ENCODE results near the gene ZNF653.
"Not testable (repeated sequence)": the region's sequence is repeated elsewhere in the genome, so short reads cannot be mapped to it uniquely, and the experiment has no call there.

The ZNF653 gene

DNA sequence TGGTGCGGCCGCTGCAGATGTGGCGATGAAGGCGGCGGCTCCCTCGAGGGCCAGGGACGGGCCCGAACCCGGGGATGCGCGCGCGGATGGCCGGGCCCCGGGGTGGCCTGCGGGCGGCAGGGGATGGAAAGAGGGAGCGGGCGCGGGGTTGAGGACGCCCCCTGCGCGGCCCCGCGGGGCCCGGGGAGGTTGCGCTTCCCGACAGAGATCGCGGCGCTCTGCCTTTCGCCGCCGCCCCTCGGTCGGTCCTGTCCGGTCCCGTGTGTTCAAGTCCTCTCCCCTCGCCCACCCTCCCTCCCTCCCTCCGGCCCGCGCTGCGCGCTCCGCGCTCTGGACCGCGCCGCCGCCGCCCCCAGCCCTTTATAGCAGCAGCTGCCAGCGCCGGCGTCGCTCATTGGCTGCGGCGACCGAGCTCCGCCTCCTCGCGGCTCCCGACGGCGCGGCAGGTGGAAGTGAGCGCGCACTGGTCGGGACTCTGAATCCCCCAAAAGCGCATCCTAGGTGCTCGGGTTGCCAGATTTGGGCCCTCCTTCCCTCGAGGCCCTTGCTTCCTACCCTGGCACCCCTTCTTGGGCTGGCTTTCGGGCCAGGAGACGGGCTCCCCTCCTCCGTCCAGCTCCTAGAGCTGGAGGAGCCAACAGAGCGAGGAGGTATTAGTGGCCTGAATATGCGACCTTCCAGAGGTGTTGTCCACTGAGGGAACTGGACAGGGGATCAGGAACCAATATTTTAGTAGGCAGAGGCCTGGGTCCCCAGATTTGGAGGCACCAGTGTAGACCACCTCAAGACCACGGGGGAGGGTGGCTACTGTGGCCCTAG lies 24.7 kb downstream of the ZNF653 start, which contains the start of gene ELAVL3:
Gene ELAVL3 (minus strand): TSS at position 332 of the 819 bp plus-strand sequence. CDS start 438 bp downstream, outside the sequence.
- peak; percentile 48 for DNase-seq

DNA sequence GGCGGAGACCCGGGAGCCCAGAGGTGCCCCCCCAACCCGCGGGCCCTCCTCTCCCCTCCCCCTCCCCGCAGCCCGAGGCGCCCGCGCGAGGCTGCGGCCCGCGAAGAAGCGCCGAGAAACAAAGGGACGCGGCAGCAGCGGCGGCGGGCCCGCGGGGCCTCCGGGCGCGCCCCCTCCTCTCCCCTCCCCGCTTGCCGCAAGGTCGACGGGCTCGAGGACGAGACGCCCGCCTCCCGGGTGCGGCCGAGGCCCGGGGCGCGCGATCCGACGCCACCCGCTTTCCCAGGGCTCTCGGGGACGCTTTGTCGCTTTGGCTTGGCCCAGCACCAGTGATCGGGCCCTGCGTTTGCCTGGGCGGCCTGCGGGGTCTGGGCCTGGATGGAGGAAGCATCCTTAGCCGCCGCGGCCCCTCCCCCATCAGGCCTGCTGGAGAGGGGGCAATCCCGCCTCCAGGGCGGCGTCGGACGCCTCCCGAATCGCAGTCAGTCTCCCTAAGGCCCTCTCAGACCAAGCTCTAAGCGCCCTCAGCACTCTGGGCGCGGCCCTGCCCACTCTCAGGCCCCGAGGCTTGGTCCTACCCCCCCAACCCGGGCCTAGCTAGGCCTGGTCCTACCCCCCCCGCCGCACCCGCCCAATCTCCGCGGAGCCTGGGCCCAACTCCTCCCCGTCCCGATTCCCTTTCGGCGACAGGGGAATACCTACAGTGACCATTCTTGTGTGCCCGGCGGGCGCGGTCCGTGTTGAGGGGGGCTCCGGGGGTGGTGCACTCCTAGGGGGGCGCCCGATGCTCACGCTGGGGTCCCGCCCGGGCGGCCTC lies 25.5 kb downstream of the ZNF653 start:
- peak; percentile 22 for DNase-seq

DNA sequence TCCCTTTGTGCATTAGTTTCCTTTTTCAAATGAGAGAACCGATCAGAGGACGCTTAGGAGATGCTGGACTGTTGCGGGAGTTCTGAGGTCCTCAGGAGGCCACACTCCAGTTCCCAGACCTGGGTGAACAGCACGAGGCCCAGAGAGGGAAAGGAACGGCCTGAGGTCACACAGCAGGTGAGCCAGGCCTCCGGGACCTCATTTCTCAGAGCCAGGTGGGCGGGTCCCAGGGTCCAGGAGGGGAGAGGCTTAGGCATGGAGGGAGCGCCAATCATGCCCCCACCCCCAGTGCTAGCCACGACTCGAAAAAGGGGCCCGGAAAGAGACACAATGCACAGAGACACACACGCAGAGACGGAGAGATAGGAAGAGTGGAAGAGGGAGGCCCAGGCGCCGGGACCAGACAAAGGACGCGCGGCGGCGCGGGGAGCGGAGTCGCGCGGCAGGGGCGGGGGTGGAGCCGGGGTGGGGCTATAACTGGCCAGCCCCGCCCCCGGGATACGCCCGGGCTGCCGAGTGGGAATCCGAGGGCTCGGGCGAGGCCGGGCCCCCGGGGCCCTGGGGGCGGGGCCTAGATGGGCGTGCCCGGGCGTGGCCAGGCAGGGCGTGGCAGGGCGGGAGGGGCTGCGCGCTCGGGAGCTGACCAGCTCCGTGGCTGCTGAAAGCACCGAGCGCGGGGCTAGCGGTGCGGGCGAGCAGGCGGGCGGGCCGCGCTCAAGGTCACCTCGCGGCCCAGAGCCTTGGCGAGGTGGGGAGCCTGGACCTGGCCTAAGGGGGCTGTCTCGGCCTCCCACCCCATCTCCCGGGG lies 26.3 kb downstream of the ZNF653 start:
- peak; percentile 86 for DNase-seq

DNA sequence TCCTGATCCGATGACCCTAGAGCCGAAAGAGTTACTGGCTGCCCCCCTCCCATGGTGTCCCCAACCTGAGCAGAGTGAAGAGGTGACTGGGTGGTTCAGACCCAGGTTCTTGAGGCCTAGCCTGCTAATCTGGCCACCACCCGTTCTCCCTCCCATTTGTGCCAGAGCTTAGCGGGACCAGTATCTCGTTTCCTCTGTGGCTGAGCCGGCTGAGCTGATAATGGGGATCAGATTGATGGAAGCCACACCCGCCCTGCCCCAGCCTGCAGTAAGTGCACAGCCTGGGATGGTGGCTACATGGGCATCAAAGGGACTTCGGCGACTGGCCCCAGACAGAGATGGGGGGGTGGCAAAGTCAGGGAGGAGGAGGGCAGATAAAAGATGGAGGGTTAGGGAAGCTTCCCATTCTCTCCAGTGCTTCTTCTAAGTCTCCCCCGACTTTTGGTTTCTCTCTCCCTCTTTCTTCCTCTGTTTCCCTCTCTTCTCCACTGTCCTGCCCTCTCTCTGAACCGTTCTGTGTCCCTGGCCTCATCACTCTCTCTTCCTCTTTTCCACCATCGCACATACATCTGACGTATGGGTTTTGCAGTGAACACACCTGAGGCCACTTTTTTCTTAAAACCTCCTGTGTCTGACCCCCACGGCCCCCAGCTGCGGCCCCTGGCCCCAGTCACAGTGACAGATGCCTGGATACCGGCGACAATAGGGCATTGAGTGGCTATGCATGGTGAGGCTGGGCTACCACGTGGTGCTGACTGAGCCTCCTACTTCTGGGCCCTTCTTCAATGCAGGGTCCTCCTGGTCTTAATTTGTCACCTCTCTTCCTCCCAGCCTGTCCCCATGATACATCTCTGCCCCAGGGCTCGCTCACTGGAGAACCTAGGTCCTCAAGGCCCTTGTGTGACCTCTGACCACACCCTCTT lies 27.2 kb downstream of the ZNF653 start:
- no peak for DNase-seq

DNA sequence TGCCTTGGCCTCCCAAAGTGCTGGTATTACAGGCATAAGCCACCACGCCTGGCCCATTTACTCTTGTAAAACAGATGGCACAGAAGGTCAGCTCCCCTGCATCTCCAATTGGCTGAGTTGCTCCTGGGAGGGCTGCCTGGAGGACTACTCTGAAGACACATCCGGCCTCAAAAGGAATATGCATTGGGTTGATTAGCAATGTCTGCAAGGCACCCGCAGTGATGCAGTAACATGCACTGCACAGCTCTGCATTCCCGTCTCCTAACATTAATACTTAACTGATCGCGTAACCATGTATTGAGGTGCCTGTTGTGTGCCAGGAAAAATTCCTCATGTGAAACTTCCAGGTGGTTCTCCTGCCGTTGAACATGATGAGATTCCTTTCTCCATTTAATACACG lies 29.8 kb downstream of the ZNF653 start:
- no peak for DNase-seq

DNA sequence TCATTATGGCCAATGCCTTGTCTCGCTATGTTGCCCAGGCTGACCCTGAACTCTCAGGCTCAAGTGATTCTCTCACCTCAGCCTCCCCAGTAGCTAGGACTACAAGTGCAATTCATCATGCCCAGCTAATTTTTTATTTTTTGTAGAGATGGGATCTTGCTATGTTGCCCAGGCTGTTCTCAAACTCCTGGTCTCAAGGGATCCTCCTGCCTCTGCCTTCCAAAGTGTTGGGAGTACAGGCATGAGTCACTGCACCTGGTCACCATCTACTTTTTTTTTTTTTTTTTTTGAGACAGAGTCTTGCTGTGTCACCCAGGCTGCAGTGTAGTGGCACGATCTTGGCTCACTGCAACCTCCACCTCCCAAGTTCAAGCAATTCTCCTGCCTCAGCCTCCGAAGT lies 30.3 kb downstream of the ZNF653 start:
- DNase-seq: not testable (repeated sequence)

DNA sequence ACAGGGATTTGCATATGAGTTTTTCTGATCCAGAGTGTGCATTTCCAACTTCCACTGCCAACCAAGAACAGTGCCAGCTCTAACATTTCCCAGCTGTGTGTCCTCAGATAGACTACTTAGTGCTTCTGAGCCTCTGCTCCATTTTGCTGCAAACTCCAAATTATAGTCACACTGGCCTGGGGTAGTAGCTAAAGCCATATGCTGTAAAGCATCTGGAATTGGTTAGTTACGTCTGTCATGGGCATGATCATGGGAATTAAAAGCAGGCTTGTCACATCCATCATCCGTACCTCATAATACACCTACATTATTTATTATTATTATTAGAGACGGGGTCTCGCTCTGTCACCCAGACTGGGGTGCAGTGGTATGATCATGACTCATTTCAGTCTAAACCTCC lies 31.9 kb downstream of the ZNF653 start:
- no peak for DNase-seq

DNA sequence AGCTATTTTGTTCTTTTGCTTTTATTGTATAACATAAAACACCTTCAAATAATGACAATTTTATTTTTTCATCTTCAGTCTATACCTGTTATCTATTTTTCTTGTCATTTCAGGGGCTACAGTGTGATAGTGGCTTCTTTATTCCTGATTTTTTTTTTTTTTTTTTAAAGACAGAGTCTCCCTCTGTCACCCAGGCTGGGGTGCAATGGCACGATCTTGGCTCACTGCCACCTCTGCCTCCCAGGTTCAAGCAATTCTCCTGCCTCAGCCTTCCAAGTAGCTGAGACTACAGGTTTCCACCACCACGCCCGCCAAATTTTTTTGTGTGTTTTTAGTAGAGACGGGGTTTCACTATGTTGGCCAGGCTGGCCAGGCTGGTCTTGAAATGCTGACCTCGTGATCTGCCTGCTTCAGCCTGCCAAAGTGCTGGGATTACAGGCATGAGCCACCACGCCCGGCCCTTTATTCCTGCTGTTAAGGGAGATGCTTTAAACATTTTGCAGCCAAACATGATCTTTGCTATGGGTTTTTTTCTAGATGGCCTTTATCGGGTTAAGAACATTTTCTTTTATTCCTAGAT lies 37.3 kb downstream of the ZNF653 start:
- DNase-seq: not testable (repeated sequence)

DNA sequence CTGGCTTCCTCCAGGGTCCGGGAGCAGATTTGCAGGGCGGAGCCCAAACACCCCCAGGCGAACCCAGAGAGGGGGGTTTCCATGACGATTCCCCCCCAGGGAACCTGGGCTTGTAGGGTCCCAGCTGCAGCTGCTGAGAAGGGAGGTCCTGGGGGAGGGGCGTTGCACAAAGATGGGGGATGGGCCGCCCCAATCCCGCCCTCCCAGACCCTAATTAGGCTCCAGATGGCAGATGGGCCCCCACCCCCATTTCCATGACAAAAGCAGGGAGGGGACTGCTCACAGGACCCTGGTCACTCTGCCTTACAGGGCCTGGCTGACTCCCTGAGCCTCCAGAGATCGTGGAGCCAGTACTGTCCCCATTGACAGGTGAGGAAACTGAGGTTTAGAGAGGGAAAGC lies 40.0 kb downstream of the ZNF653 start:
- no peak for DNase-seq

DNA sequence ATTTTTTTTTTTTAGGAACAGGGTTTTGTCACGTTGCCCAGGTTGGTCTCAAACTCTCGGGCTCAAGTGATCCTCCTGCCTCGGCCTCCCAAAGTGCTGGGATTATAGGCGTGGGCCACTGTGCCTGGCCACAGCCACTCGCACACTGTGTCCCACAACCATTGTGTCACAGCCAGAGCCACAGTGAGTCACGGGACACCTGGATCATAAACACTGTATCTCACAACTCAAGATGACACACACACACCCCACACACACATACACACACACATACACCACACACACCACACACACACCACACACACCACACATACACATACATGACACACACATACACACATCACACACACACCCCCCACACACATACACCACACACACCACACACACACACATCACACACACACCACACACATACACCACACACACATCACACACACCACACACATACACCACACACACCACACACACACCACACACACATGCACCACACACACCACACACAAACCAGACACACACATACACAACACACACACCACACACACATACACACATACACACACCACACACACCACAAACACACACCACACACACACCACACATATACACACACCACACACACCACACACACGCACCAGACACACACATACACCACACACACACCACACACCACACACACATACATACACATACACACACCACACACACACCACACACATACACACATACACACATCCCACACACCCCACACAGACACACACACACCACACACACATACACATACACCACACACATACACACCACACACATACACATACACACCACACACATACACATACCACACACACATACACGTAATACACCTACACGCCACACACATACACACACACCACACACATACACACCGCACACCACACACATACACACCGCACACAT lies 41.0 kb downstream of the ZNF653 start:
- DNase-seq: no peak

DNA sequence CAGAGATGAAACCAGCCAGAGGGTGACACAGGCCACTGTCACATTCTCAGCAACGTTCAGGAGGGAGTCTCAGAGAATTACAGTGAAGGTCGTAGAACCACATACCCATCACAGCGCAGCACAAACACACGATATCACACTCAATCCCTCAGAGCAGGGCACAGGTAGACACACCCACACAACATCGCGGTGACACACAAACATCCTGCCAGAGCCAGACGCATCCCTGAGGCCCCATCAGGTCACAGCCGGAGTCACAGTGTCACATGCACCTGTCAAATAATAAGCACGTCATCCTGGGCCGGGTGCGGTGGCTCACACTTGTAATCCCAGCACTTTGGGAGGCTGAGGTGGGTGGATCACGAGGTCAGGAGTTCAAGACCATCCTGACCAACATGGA lies 42.2 kb downstream of the ZNF653 start:
- no peak for DNase-seq

DNA sequence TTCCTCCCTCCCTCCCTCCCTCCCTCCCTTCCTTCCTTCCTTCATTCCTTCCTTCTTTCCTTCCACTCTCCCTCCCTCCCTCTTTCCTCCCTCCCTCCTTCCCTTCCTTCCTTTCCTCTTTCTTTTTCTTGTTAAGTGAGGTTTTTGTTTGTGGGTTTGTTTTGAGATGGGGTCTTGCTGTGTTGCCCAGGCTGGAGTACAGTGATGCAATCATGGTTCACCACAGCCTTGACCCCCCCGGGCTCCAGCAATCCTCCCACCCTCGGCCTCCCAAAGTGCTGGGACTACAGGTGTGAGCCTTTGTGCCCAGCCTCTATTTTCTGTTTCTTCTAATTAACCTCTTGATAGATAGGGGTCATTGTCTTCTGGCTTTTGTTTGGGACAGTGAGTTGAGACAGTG lies 44.2 kb downstream of the ZNF653 start:
- DNase-seq: no peak

DNA sequence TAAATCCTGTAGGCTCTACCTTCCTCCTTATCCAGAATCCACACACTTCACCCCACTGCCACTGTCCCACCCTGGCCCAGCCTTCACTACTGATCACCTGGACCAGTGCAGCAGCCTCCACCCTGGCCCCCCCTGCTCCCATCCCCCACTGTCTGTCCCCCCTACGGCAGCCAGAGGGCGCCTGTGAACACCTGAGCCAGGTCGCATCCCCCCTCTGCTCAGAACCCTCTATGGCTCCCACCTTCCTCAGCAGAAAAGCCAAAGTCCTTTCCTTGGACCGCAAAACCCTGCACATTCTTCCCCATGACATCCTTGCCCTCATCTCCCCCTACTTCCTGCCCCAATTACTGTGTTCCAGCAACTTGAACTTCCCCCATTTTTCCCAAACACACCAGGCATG lies 45.4 kb downstream of the ZNF653 start:
- no peak for DNase-seq

DNA sequence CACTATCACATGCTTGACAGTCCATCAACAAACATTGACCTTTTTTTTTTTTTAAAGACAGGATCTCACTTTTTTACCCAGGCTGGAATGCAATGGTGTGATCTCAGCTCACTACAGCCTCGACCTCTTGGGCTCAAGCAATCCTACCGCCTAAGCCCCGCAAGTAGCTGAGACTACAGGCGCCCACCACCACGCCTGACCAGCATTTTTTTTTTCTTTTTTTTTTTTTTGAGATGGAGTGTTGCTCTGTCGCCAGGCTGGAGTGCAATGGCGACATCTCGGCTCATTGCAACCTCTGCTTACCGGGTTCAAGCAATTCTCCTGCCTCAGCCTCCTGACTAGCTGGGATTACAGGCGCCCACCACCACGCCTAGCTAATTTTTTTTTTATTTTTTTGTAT lies 46.7 kb downstream of the ZNF653 start:
- not testable (repeated sequence) for DNase-seq

DNA sequence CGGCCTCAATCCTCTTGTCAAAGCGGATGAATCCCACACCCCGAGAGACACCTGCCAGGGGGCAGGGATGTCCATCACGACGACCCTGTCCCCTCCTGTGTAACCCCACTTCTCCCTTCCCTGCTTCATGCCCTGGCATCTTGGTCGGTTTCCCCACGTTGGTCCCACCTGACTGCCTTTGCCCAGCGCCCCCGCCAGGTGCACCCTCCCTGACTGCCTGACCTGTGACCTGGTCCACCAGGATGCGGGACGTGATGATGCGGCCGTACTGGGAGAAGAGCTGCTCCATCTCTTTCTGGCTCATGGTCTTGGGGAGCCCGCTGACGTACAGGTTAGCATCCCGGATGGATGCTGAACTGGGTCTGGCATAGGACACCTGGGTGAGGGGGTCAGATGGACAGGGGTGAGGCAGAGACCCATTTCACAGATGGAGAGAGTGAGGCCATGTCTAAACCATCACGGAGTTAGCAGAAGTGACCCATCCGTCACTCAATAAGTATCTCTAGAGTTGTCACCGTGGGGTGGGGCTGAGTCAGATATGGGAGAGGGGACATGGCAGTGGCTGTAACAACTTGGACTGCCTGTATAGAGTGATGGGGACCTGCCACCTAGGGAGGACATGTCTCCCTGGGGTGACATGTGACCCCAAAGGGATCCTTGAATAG lies 47.3 kb downstream of the ZNF653 start:
- no peak for DNase-seq

DNA sequence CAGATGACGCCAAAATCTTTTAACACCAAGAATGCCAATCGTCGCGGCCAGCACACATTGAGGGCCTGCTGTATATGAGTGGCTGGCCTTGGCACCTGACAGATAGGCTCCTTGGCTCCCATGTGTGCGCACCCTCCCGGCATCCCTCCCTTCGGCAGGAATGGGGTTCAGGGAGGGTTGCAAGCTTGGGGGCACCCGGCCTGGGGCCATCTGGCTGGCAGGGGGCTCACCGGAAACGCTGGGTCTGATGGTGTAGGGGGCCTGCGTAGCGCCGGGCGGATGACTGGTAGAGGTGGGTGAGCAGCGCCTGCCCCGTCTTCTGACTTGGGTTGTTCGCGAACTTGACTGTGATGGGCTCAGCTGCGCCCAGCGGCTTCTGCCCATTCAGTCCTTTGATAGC lies 47.8 kb downstream of the ZNF653 start:
- no peak for DNase-seq

DNA sequence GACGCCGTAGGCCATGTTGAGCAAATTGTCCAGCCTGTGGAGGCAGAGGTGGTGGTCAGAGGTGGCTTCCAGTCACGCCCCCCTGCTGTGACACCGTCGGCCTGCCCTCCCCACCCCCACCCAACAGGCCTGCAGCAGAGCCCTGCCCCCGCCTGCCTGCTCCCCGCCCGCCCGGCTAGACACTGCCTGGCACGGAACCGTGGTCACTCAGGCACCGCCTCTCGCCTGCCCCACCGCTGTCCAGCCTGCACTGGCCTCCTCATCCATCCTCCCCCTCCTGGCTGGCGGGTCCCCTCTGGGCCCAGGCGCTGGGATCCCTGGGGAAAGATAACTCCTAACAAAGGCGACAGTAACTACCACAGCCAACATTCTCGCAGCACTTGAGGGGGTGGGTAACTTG lies 48.5 kb downstream of the ZNF653 start:
- no peak for DNase-seq

DNA sequence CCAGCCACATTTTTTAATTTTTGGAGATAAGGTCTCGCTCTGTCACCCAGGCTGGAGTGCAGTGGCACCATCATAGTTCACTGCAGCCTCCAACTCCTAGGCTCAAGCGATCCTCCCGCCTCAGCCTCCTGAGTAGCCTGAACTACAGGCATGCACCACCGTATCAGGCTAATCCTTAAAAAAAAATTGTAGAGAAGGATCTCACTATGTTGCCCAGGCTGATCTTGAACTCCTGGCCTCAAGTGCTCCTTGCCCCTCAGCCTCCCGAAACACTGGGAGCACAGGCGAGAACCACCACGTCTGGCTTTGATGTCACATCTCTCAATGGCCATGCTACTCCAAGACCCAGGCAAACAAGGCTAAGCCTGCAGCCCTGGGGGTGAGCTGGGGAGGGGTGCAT lies 49.0 kb downstream of the ZNF653 start:
- DNase-seq: no peak

DNA sequence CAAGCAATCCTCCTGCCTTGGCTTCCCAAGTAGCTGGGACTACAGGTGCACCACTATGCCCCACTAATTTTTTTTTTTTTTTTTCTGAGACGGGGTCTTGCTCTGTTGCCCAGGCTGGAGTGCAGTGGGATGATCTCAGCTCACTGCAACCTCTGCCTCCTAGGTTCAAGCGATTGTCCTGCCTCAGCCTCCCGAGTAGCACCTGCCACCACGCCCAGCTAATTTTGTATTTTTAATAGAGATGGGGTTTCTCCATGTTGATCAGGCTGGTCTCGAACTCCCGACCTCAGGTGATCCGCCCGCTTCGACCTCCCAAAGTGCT lies 50.4 kb downstream of the ZNF653 start:
- not testable (repeated sequence) for DNase-seq

Data from DMS153 (cell line).